ENCODE results near the gene CARHSP1.
"Not testable (repeated sequence)": the region's sequence is repeated elsewhere in the genome, so short reads cannot be mapped to it uniquely, and the experiment has no call there.

CARHSP1 gene

DNA sequence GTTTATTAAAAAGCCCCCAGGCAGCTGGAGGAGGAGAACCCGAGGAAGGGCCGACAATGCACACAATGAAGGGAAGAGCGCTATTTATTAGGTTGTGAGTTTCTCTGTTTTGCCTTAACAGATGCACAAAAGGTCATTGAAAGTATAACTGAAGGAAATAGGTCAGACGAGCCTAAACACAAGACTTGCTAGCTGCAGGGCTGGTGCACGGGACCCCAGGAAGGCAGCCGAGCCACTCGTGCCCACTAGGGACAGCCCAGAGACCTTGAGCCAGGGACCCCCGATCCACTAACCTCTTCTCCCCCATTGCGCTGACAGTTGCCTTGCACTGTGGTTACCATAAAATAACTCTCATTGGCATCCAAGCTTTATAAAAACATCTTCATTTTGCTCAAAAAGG lies 24.6 kb upstream of the CARHSP1 start:
- no peak for DNase-seq (ENCODE audit: low read depth, low spot score)

- no peak for DNase-seq (ENCODE audit: low read depth, low spot score)
These were observed 23.3 kb upstream of the CARHSP1 start for GRCh38 chr16:8892101-8892575.

DNA sequence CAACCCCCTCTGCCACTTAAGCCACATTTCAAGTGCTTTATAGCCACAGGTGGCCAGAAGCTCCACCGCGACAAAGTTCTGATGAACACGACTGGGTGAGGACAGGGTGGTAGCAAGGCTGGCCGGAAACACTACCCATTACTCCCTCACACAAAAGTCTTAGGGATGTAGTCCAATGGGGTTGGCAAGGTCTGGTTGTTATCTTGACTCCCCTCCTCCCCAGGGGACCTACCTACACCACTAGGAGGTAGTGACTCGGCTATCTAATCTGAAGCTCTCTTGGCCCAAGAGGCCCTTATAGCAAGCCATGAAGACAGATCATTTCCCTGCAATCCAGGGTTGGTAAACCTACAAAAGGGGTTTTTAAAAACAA lies 21.7 kb upstream of the CARHSP1 start:
- no peak for DNase-seq (ENCODE audit: low read depth, low spot score)

GRCh38 chr16:8889893-8890548 lies 21.2 kb upstream of the CARHSP1 start:
- no peak for DNase-seq (ENCODE audit: low read depth, low spot score)

DNA sequence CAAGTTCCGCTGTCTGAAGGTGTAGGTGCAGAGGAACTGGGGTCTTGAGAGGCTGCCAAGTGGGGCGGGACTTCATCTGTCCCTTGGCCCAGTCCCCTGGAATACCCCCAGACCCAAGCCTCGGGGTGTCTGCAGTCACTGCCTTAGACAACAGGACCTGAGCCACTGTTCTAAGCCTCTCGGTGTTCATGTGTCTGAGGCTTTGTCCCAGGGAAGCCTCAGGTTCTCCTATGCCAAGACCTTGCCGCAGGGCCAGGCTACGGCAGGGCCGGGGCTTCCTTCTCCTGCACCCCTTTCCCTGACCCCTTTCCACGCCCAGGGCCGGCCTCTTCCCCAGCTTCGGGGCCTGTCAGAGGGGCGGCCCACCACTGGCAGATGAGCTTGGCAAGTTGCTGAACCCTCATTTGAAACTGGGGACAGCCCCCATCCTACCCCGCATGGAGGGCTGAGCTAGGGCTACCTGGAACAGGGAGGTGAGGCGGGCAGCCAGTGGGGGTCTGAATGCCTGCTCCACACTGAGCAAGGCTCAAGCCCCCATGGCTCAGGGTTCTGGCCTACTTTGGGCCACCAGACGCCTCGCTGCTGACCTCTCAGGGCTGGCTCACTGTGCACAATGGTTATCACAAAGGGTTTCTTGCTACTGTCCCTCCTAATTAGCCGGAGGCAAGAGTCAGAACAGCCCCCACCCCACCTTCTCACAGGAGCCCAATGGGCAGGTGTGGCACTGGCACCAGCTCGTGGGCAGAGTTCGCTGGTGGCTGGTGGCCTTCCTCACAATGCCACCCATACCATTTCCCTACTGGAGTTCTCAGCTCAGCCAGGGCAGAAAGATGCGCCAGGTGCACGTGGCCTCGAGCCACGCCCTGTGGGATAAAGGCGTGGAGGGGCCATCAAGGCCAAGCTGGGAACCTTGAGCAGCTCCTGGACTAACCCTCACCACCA lies 20.4 kb upstream of the CARHSP1 start:
- DNase-seq (ENCODE audit: low read depth, low spot score), result no peak

GRCh38 chr16:8887952-8888560 lies 19.2 kb upstream of the CARHSP1 start:
- no peak for DNase-seq (ENCODE audit: low read depth, low spot score)

- no peak for DNase-seq (ENCODE audit: low read depth, low spot score)
These were observed 18.6 kb upstream of the CARHSP1 start for GRCh38 chr16:8887431-8887765.

- no peak for DNase-seq (ENCODE audit: low read depth, low spot score)
These were observed 18.0 kb upstream of the CARHSP1 start for GRCh38 chr16:8886593-8887430.

GRCh38 chr16:8885674-8886592 lies 17.1 kb upstream of the CARHSP1 start:
- no peak for DNase-seq (ENCODE audit: low read depth, low spot score)

GRCh38 chr16:8882725-8883377 lies 14.0 kb upstream of the CARHSP1 start:
- no peak for DNase-seq (ENCODE audit: low read depth, low spot score)

DNA sequence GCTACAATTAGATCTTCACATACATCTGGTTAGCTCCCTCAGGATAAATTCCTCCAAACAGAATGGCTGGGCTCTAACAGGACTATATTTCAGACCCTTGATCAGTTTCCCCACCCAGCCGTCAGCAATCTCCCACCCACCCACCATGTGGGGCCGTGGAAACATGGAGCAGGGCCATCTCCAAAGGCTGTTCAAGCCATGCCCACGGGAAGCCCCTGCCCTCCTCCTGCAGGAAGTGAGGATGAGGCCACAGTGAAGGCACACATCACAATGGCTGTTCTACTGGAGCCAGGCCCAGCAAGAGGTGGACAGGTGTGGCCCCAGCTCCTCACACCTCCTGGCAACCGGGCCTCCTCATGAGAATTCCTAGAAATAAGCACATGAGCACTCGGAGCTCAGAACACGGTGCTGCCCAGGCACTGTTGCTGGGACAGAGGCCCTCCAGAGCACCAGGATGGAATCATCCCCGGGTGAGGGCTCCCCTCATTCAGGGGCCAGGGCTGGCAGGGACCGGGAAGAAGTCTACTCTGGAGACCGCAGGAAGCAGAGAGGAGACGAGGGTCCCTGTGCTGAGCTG lies 13.3 kb upstream of the CARHSP1 start, which contains the start of gene LITAFD:
Gene LITAFD (plus strand): TSS at position 311 of the 577 bp plus-strand sequence. CDS start 2,005 bp downstream, outside the sequence.
- DNase-seq (ENCODE audit: low read depth, low spot score), result no peak

DNA sequence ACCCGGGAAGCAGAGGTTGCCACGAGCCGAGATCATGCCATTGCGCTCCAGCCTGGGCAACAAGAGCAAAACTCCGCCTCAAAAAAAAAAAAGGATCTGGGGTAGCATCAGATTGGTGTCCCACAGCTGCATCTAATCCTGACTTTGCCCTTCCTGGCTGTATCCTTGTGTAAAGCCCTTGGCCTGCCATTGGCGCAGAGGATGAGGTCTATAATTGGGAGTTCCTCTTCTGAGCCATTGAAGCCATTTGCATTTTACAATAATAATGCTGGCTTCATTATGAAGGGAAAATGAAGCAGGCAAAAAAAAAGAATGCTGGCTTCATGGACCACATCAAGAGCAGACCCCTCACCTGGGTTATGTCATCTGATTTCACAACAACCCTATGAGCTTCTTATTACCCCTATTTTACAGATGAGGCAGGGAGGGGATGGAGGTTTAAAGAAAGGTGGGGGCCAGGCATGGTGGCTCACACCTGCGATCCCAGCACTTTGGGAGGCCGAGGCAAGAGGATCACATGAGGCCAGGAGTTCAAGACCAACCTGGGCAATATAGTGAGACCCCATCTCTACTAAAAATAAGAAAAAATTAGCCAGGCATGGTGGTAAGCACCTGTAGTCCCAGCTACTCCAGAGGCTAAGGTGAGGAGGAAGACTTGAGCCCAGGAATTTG lies 12.2 kb upstream of the CARHSP1 start:
- DNase-seq (ENCODE audit: low read depth, low spot score), result no peak

GRCh38 chr16:8878523-8878911 lies 9.7 kb upstream of the CARHSP1 start:
- DNase-seq (ENCODE audit: low read depth, low spot score), result no peak

GRCh38 chr16:8877894-8878522 lies 9.2 kb upstream of the CARHSP1 start:
- DNase-seq (ENCODE audit: low read depth, low spot score), result no peak

DNA sequence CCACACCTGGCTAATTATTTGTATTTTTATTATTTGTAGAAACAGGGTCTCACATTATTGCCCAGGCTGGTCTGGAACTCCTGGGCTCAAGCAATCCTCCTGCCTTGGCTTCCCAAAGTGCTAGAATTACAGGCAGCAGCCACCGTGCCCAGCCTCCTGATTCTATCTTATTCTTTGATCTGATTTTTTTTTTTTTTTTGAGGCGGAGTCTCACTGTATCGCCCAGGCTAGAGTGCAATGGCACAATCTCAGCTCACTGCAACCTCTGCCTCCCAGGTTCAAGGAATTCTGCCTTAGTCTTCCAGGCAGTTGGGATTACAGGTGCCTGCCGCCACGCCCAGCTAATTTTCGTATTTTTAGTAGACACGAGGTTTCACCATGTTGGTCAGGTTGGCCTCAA lies 6.5 kb upstream of the CARHSP1 start:
- not testable (repeated sequence) for DNase-seq (ENCODE audit: low read depth, low spot score)

- DNase-seq (ENCODE audit: low read depth, low spot score), result no peak
These were observed 5.6 kb upstream of the CARHSP1 start for GRCh38 chr16:8874388-8874787.

GRCh38 chr16:8873866-8874195 lies 5.0 kb upstream of the CARHSP1 start:
- DNase-seq (ENCODE audit: low read depth, low spot score), result not testable (repeated sequence)

- DNase-seq (ENCODE audit: low read depth, low spot score), result no peak
These were observed 4.4 kb upstream of the CARHSP1 start for GRCh38 chr16:8872967-8873865.

All from iPS DF 19.7 (cell line).